ENCODE results near the gene PPP1R1A.

GRCh38 chr12:54535474-54535873 lies 53.0 kb downstream of the PPP1R1A start:
- TF ChIP-seq CTCF (IDR thresholded peaks at IDR 0.05) (no peak), POLR2A (IDR thresholded peaks at IDR 0.05) (no peak)

Measured in Peyer's patch (tissue), 4 donors.